Anterior cingulate cortex (tissue), 58 donors: Measurements from ENCODE around the gene TAF4.
A peak's percentile ranks its signal among the peaks of the same experiment; 100 is the strongest.
"Not testable (repeated sequence)": the region's sequence is repeated elsewhere in the genome, so short reads cannot be mapped to it uniquely, and the experiment has no call there.

Source experiments
- DNase-seq, 58 donors: peaks; one replicate each; lab custom pipeline; 2025; lab: John Stamatoyannopoulos, UW

The TAF4 gene, protein sequence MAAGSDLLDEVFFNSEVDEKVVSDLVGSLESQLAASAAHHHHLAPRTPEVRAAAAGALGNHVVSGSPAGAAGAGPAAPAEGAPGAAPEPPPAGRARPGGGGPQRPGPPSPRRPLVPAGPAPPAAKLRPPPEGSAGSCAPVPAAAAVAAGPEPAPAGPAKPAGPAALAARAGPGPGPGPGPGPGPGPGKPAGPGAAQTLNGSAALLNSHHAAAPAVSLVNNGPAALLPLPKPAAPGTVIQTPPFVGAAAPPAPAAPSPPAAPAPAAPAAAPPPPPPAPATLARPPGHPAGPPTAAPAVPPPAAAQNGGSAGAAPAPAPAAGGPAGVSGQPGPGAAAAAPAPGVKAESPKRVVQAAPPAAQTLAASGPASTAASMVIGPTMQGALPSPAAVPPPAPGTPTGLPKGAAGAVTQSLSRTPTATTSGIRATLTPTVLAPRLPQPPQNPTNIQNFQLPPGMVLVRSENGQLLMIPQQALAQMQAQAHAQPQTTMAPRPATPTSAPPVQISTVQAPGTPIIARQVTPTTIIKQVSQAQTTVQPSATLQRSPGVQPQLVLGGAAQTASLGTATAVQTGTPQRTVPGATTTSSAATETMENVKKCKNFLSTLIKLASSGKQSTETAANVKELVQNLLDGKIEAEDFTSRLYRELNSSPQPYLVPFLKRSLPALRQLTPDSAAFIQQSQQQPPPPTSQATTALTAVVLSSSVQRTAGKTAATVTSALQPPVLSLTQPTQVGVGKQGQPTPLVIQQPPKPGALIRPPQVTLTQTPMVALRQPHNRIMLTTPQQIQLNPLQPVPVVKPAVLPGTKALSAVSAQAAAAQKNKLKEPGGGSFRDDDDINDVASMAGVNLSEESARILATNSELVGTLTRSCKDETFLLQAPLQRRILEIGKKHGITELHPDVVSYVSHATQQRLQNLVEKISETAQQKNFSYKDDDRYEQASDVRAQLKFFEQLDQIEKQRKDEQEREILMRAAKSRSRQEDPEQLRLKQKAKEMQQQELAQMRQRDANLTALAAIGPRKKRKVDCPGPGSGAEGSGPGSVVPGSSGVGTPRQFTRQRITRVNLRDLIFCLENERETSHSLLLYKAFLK

DNA sequence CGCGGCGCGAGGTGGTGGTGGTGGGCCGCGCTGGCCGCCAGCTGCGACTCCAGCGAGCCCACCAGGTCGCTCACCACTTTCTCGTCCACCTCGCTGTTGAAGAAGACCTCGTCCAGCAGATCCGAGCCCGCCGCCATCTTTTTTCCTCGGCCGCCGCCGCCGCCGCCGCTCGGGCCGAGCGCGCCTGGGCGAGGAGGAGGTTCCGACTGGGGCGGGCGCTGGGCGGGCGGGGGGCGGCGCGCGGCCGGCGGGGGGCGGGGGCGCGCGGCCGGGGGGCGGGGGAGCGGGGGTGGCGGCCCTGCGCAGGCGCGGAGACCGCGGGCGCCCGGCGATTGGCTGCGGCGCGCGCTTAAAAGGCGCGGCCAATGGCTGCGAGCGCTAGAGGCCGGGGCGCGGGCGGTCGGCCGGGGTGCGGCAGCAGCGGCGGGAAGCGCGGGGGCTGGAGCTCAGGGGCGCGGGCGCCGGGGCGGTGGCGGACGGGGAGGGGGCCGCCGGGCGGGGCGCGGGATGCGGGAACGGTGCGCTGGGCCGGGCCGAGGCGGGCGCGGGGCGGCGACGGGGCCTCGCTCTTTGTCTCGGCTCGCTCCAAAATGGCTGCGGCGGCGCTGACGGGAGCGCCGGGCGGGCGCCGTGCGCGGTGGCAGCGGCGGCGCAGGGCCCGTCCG is at the start of gene TAF4:
TAF4 (minus strand) TSS at position 208 of the 665 bp plus-strand sequence; CDS start at position 137, 71 bp downstream.
- DNase-seq = peak in 54 of 58 donors; percentile 12 to 89 (median 73)

DNA sequence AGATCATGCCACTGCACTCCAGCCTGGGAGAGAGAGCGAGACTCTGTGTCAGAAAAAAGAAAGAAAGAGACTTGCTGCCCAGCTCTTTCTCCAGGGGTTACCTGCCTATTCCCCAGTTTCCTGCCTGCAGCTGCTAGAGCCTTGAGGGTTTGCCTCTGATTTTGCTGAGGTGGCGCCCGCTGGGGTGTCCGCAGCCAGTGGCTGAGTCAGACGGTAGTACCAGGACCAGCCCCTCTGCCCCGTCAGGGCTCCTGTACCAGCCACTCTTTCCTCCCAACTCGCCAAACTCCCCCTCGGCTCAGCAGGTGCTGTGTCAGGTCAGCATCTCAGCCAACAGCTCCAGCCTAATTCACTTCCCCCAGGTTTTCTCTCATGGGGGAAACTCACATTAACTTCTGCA is 49.2 kb upstream of the TAF4 start:
- no peak for DNase-seq

DNA sequence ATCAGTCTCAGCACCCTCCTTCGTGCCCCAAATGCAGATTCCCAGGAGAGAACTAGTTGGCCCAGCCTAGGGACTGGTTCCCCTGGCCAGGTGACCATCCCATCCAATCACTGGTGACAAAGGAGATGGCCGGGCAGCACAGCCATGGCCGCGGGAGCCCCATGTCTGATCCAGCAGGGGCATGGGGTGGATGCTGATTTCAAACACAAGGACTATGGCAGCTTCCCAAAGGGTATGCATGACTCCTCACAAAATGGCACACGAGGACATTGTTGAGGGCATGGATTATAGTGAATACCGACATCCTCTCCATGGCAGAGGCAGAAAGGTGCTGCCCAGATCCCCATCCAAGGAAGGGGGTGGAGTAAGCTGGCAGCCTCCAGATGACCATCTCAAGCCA is 46.7 kb upstream of the TAF4 start:
- no peak for DNase-seq

DNA sequence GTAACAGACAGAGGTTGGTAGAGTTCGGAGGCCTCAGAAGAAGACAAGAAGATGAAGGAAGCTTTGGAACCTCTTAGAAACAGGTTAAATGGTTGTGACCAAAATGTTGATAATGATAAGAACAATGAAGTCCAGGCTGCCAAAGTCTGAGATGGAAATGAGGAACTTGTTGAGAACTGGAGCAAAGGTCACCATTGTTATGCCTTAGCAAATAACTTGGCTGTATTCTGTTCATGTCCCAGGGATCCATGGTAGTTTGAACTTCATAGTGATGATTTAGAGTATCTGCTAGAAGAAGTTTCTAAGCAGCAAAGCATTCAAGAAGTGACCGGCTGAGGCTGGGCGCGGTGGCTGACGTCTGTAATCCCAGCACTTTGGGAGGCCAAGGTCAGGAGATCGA is 45.5 kb upstream of the TAF4 start:
- no peak for DNase-seq

DNA sequence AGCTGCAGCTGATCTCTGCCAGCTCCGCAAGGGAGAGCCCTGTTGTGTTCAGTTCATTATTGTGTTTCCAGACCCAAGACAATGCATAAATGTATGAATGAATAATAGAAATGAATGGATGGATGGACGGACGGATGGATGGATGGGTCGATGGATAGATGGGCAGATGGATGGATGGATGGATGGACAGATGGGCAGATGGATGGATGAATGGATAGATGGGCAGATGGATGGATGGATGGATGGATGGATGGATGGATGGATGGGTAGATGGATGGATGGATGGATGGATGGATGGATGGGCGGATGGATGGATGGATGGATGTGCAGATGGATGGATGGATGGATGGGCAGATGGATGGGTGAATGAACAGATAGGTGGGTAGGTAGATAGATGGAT is 39.9 kb upstream of the TAF4 start:
- no peak for DNase-seq

DNA sequence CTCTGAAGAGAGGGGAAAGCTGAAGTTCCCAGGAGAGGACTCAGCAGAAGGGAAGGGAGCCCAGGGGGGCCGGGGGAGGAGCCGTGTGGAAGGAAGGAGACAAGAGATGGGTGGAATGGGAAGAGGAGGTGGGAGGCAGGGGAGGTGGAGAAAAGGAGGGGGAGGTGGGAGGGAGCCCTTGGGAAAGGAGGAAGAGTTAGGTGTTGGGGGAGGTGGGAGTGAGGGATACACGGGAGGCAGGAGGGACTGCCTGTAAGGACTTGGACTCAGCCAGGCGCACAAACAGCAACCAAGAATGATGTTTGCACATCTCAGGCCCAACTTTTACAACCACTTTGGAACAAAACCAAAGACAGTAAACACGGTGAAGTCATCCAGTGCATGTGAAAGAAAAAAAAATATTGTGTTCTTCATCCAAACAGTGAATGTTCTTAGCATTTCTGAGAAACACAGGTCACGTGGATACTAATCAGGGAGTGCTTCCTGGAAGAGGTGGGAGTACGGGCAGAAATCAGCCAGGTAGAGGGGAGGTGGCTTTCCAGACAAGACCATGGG is 39.2 kb upstream of the TAF4 start:
- DNase-seq = no peak

DNA sequence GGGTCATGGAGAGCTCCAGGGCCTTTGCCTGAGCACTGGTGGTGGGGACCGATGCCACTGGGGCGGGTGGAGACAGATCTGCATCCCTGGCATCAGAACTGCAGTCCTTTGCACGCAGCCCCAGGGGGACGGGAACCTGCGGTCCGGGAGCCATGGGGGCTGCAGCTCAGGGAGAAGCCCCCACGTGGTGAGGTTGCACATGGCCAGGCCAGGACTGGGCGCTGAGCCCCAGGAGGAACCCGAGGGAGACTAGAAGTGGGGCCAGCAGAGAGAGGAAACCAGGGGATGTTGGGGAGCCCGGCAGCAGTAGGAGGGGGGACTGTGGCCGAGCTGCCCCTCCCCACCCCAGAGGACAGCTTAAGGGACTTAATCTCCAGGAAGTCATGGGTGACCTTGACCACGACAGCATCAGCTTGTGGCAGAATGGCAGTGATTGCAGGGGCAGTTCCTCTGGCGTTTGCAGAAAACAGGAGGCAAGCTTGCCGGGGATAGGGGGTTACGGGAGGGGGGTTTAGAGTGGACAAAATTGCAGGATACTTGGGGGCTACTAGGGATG is 38.6 kb upstream of the TAF4 start:
- DNase-seq = no peak

DNA sequence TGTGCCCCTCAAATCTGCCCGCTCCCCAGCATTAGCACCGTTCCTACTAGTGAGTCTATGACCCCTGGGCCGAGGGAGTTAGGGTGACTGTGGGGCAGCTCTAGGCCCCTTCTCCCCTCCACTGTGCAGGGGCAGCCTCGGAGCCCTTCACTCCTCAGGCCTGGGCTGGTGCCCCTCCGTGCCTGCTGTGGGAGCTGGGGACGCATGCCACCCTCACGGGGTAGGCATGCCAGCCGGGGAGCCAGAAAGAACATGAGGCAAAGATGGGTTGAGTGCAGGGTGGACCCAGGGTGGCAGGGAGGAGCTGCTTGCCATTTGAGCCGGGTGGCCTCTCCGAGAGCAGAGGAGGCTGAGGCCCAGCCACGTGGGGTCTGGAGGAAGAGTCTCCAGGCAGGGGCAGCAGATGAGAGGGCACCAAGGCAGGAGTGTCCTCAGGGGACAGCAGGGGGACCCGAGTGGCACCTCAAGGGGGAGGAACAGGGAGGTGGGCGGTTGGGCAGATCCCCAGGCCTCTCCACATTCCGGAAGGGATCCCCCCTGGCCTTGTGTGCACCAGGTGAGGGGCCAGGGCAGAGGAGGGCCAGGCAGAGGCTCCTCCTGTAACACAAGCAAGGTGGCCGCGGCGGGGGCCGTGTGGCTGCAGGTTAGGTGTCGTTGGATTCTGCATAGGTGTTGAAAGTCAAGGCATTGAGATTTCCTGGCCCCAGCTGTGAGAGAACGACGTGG is 38.0 kb upstream of the TAF4 start:
- DNase-seq = no peak

DNA sequence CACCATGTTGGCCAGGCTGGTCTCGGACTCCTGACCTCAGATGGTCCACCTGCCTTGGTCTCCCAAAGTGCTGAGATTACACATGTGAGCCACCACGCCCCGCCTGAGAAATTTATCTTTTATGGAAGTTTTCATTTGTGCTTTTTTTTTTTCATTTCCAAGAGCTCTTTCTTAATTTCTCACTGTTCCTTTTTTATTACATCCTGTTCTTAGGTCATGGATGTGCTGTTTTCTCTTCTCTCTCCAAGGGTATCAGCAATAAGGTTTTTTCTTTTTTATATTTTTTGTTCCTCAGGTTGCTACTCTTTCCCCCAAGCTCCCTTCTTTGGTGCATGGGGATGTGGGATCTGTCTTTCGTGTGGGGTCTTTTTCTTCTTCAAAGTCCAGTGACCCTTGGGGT is 35.4 kb upstream of the TAF4 start:
- no peak for DNase-seq

DNA sequence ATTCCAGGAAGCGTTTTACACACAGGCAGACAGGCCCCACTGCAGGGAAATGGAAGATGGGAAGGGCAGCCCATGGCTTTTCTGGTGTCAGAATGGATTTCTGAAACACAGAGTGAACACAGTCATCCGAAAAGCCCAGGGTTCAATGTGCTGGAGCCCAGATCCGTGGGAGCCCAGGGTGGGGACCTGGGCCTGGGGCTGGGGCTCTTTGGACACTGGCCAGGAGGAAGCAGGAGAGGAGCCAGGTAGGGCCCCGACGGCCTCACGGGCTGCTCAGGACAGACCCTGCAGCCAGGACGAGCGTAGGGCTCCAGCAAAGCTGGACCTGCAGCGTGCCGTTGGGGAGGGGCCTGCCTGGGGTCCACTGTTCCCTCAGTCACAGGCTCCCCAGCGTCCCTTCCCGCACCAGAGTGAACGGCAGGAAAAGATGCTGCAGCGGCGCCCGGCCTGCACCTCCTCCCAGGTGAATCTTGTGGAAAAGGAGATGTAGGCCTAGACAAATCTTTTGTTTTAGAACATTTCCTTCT is 32.3 kb upstream of the TAF4 start:
- no peak for DNase-seq

DNA sequence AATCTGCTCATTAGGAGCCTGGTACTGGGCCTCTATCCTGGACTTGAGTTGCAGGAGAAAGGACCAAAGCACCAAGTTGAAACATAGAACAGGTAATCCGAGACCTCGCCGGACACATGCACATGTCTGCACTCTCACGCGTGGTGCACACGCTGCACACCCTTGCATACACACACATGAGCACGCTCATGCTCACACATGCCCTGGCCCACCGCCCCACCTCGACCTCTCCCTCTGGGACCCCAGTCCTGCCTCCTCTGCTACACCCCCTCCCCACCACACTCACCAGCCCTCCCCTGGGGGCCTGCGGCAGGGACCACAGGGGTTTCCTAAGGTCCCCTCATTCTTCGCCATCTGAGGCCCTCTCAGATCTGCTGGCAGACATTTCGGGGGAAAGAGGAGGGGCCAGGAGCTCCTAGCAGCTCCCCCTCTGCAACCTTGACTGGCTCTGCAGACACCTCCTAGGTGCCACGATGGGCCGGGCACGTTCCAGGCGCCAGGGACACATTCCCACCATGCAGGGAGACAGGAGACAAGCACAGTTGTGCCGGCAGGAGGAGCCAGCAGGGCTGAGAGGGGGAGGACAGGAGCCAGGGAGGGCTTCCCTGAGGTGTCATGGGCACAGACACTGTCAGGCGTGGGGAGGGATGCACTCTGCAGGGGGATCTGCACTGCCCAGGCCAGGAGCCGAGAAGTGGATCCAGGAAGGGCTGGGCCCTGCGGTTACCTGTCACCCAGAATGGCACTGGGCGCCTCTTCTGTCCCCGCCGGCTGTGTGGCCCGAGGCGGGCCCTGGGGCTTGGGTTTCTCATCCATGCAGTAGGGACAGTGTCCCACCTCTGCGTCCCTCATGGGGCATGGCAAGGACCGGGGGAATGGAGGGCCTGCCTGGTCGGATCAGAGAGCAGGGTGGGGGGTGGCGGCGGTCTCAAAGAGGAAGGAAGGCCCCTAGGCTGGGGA is 31.0 kb upstream of the TAF4 start:
- DNase-seq = no peak

DNA sequence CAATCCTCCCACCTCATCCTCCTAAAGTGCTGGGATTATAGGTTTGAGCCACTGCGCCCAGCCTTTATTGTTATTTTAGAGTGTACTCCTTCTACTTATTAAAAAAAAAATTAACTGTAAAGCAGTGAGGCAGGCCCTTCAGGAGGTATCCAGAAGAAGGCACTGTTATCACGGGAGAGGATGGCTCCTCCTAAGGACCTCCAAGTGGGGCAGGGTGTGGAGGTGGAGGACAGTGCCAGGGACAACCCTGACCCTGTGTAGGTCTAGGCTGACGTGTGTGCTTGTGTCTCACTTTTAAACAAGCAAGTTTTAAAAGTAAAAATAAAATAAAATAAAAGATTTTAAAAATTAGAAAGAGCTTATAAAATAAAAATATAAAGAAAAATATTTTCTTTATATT is 23.7 kb upstream of the TAF4 start:
- DNase-seq = no peak

DNA sequence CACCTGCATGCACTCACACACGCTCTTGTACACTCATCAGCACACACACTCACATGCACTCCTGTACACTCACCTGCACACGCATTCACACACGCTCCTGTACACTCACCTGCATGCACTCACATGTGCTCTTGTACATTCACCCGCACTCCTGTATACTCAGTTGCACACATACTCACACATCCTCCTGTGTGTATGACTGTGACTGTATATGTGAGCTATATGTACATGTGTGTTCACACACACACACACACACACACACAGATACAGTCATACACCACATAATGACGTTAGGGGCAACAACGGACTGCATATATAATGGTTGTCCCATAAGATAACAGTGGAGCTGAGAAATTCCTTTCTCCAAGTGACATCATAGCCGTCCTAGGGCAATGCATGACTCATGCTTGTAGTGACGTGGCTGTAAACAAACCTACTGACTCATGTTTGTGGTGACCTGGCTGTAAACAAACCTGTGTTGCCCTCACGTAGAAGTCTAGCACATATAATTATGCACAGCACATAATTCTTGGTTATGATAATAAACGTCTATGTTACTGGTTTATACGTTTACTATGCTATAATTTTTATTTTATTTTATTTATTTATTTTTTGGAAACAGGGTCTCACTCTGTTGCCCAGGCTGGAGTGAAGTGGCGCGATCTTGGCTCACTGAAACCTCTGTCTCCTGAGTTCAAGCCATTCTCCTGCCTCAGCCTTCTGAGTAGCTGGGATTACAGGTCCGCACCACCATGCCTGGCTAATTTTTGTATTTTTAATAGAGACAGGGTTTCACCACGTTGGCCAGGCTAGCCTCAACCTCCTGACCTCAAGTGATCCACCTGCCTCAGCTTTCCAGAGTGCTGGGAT is 22.8 kb upstream of the TAF4 start:
- no peak for DNase-seq

DNA sequence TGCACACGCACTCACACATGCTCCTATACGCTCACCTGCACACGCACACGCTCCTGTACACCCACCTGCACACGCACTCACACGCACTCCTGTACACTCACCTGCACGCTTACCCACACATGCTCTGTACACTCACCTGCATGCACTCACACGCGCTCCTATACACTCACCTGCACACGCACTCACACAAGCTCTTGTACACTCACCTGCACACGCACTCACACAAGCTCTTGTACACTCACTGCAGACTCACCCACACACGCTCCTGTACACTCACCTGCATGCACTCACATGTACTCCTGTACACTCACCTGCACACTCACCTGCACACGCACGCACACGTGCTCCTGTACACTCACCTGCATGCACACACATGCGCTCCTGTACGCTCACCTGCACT is 22.0 kb upstream of the TAF4 start:
- DNase-seq = no peak

DNA sequence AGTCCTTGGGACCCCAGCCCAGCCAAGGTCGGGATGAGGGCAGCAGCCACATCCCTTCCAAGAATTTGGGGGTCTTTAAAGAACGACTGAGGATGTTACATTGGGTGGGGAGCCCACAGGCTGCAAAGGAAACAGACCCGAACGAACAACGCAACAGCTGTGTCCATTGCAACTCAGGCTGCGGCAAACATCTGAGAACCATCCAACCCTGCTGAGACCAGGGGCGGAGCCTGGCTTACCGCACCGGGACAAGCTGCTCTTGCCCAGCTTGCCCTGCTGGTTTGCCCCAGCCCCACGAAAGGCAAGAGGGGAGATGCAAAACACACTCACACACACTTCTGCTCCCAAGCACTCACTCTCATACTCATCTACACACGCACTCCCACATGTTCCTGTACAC is 21.5 kb upstream of the TAF4 start:
- no peak for DNase-seq

DNA sequence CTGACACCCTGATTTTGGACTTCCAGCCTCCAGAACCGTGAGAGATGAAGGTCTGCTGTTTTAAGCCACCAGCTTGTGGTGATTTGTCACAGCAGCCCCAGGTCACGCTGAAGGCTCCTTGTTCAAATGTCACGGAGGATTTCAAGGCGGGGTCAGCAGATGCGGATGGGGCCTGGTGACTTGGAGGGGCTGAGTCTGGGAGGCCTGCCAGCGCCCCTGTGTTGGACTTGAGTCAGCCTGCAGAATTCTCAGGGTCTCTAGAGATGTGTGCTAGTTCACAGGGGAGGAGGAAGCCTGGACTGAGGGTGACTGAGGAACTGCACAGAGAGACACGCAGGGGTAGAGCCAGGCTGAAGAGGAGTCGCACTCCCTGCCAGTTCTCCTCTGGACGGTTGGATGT is 19.5 kb upstream of the TAF4 start:
- no peak for DNase-seq

DNA sequence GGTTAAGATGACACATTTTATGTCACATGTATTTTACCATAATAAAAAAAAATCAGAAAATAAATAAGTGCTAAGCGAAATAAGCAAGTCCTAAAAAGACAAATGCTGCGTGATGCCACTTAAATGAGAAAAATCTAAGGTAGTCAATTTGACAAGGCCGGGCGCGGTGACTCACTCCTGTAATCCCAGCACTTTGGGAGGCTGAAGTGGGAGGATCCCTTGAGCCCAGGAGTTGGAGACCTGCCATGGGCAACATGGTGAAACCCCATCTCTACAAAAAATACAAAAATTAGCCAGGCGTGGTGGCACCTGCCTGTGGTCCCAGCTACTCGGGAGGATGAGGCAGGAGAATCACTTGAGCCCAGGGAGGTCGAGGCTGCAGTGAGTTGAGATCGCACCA is 18.5 kb upstream of the TAF4 start:
- DNase-seq = not testable (repeated sequence)
